Calu3 (cell line): ENCODE results near the gene IMMP2L. TPM values are rescaled to one million over a fixed set of nuclear protein-coding genes. Genes with fewer than 3 reads are reported as not detected.

Source experiments
- BruUV-seq: library from RNA; stranded (reverse); fragments of 400-500 nt; replicated peaks from 2 replicates; lab custom pipeline; 2021; lab: Mats Ljungman, UMichigan
- CTCF ChIA-PET: fragments of 300-600 bp; sonication (Branson Sonifier 250); formaldehyde crosslinking; loops from one replicate; lab custom pipeline; 2022; ENCODE audit warnings: antibody characterized with exemption; lab: Charles Lee
- DNase-seq: peaks from one replicate; pipeline ENCODE4 v3.0.0; 2022
- H3K27ac Mint-ChIP-seq: one replicate; pipeline ENCODE4 v1.8.0; 2022; ENCODE audit warnings: mixed read lengths; ENCODE audit not compliant: unreplicated experiment
- H3K27me3 Mint-ChIP-seq: one replicate; pipeline ENCODE4 v1.8.0; 2022; ENCODE audit warnings: mixed read lengths; ENCODE audit not compliant: unreplicated experiment
- H3K36me3 Mint-ChIP-seq: one replicate; pipeline ENCODE4 v1.8.0; 2022; ENCODE audit warnings: mild to moderate bottlenecking, moderate library complexity, mixed read lengths; ENCODE audit not compliant: insufficient read depth, unreplicated experiment
- H3K4me1 Mint-ChIP-seq: one replicate; pipeline ENCODE4 v1.8.0; 2022; ENCODE audit warnings: mild to moderate bottlenecking, low read depth, mixed read lengths; ENCODE audit not compliant: unreplicated experiment
- H3K4me3 Mint-ChIP-seq: one replicate; pipeline ENCODE4 v1.8.0; 2022; ENCODE audit warnings: mild to moderate bottlenecking, low read depth, moderate library complexity, mixed read lengths; ENCODE audit not compliant: unreplicated experiment
- H3K9me3 Mint-ChIP-seq: one replicate; pipeline ENCODE4 v1.8.0; 2022; ENCODE audit warnings: low read depth, mixed read lengths; ENCODE audit not compliant: unreplicated experiment
- intact Hi-C: fragments of 100-400 bp; cut with micrococcal nuclease; formaldehyde crosslinking; loops from one replicate; pipeline ENCODE4 v1.10.0; 2022; ENCODE audit not compliant: unreplicated experiment
- total RNA-seq: library from RNA; stranded (reverse); gene quantifications from 2 replicates; pipeline ENCODE4 v1.2.3, GENCODE V29; 2022
- TF ChIP-seq, protein P1 (sequence below): fragments of 200-600 bp; IDR thresholded peaks from one replicate; pipeline ENCODE4 v1.8.0; 2022; ENCODE audit warnings: antibody characterized with exemption; ENCODE audit not compliant: unreplicated experiment

Gene IMMP2L
- total RNA-seq, 1 experiment from 2014 or later, result 28.6 TPM

GRCh38 chr7:111190804-111191203 is 371.5 kb downstream of the IMMP2L start:
- CTCF ChIA-PET, result no interaction called here
- no peak for DNase-seq
- H3K4me1 Mint-ChIP-seq, result peaks cover 12% of the 10 kb centered on the region
- H3K9me3 Mint-ChIP-seq, result no peaks in the 10 kb centered on the region
- H3K4me3 Mint-ChIP-seq, result no peak overlapping the region
- H3K27ac Mint-ChIP-seq, result no peak overlapping the region
- BruUV-seq, result no TSS peak
- TF ChIP-seq, protein P1, sequence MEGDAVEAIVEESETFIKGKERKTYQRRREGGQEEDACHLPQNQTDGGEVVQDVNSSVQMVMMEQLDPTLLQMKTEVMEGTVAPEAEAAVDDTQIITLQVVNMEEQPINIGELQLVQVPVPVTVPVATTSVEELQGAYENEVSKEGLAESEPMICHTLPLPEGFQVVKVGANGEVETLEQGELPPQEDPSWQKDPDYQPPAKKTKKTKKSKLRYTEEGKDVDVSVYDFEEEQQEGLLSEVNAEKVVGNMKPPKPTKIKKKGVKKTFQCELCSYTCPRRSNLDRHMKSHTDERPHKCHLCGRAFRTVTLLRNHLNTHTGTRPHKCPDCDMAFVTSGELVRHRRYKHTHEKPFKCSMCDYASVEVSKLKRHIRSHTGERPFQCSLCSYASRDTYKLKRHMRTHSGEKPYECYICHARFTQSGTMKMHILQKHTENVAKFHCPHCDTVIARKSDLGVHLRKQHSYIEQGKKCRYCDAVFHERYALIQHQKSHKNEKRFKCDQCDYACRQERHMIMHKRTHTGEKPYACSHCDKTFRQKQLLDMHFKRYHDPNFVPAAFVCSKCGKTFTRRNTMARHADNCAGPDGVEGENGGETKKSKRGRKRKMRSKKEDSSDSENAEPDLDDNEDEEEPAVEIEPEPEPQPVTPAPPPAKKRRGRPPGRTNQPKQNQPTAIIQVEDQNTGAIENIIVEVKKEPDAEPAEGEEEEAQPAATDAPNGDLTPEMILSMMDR, result no peak
- no peaks in the 10 kb centered on the region for H3K27me3 Mint-ChIP-seq
- no peaks in the 10 kb centered on the region for H3K36me3 Mint-ChIP-seq
- intact Hi-C loops, result loop anchor here (10.0 kb wide), 1 partner anchor 56 kb away; no protein-coding TSS in a partner anchor

DNA sequence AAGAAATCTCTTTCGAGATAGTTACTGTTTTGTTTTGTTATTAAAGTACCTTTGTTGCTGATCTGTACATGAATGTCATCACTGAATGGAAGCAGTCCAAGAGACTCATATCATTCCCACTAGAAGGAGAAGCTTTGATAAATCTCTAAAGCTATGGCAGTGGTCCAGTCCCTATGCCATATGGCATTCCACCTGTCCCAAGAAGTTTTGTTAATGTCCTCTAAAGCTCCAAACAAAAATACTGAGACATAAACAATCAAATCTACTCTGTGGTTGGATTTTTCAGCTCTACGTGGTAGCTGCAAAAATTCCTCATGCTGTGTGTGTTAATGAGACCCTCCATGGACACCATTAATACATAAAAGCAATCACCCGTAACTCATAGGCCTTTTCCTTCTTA is 377.3 kb downstream of the IMMP2L start:
- Mint-ChIP-seq H3K27ac (no peak overlapping the region), H3K4me1 (no peaks in the 10 kb centered on the region), H3K36me3 (no peaks in the 10 kb centered on the region), H3K4me3 (no peak overlapping the region), H3K9me3 (no peaks in the 10 kb centered on the region), H3K27me3 (no peaks in the 10 kb centered on the region)
- intact Hi-C loops, result no loop called here
- no TSS peak for BruUV-seq
- CTCF ChIA-PET, result no interaction called here
- DNase-seq, result no peak
- TF ChIP-seq, protein P1, result no peak

GRCh38 chr7:111183321-111183720 is 379.0 kb downstream of the IMMP2L start:
- no peak overlapping the region for H3K4me3 Mint-ChIP-seq
- no TSS peak for BruUV-seq
- no peak overlapping the region for H3K27ac Mint-ChIP-seq
- DNase-seq, result no peak
- H3K4me1 Mint-ChIP-seq, result no peaks in the 10 kb centered on the region
- TF ChIP-seq, protein P1, result no peak
- H3K27me3 Mint-ChIP-seq, result no peaks in the 10 kb centered on the region
- no peaks in the 10 kb centered on the region for H3K36me3 Mint-ChIP-seq
- intact Hi-C loops, result no loop called here
- H3K9me3 Mint-ChIP-seq, result no peaks in the 10 kb centered on the region
- CTCF ChIA-PET, result no interaction called here

DNA sequence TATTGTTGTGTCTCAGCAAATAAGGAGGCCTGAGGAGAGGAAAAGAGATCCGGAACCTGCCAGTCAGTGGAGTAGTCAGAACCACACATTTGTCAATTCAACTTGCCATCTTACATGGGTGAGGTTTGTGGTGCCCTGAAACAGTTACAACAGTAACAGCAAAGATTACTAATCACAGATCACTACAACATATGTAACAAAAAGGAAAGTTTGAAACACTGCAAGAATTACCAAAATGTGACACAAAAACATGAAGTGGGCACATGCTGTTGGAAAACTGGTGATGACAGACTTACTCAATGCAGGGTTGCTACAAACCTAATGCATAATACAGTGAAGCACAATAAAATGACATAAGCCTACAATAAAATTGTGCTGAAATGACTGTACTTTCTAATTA is 382.0 kb downstream of the IMMP2L start:
- Mint-ChIP-seq H3K27me3 (no peaks in the 10 kb centered on the region), H3K4me3 (no peak overlapping the region), H3K4me1 (no peaks in the 10 kb centered on the region), H3K9me3 (no peaks in the 10 kb centered on the region), H3K27ac (no peak overlapping the region), H3K36me3 (no peaks in the 10 kb centered on the region)
- no TSS peak for BruUV-seq
- intact Hi-C loops, result no loop called here
- DNase-seq, result no peak
- CTCF ChIA-PET, result no interaction called here
- TF ChIP-seq, protein P1, result no peak
